ENCODE measurements around the gene MYBPC1. TPM values are rescaled to one million over a fixed set of nuclear protein-coding genes. Genes with fewer than 3 reads are reported as not detected.

Gene MYBPC1
- total RNA-seq, 2 experiments from 2014 or later = not detected

- no peak overlapping the region for H3K27ac Mint-ChIP-seq
- no peaks in the 10 kb centered on the region for H3K27me3 Mint-ChIP-seq
- H3K4me3 ChIP-seq (ENCODE audit: low read length) = no peak overlapping the region
- intact Hi-C loops (cut with DNase I, micrococcal nuclease) = no loop called here
- DNase-seq = no peak
- POLR2A ChIA-PET = interaction anchor here (1.1 kb wide), 1 partner anchor 16 kb away, joined by 4 read pairs; no protein-coding TSS in a partner anchor
- H3K27me3 ChIP-seq (ENCODE audit: control insufficient read depth in 1 of 2, insufficient read depth in 2 of 2, low read length in 2 of 2) = no peaks in the 10 kb centered on the region
- peaks cover 2% of the 10 kb centered on the region for H3K36me3 ChIP-seq (ENCODE audit: insufficient read depth, low read length)
- no peak for ATAC-seq (ENCODE audit: poor library complexity)
- no peak overlapping the region for H3K27ac ChIP-seq (ENCODE audit: low read depth in 1 of 2, low read length in 2 of 2)
- H3K4me3 Mint-ChIP-seq = no peak overlapping the region
- peaks cover 7% of the 10 kb centered on the region for H3K4me1 ChIP-seq (ENCODE audit: insufficient read depth, low read length)
- TF ChIP-seq, protein P1, sequence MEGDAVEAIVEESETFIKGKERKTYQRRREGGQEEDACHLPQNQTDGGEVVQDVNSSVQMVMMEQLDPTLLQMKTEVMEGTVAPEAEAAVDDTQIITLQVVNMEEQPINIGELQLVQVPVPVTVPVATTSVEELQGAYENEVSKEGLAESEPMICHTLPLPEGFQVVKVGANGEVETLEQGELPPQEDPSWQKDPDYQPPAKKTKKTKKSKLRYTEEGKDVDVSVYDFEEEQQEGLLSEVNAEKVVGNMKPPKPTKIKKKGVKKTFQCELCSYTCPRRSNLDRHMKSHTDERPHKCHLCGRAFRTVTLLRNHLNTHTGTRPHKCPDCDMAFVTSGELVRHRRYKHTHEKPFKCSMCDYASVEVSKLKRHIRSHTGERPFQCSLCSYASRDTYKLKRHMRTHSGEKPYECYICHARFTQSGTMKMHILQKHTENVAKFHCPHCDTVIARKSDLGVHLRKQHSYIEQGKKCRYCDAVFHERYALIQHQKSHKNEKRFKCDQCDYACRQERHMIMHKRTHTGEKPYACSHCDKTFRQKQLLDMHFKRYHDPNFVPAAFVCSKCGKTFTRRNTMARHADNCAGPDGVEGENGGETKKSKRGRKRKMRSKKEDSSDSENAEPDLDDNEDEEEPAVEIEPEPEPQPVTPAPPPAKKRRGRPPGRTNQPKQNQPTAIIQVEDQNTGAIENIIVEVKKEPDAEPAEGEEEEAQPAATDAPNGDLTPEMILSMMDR (IDR thresholded peaks at IDR 0.05) = no peak
- peaks cover 5% of the 10 kb centered on the region for H3K36me3 Mint-ChIP-seq (ENCODE audit: low read depth)
- peaks cover 10% of the 10 kb centered on the region for H3K4me1 Mint-ChIP-seq (ENCODE audit: low read depth)
- H3K9me3 ChIP-seq (ENCODE audit: control insufficient read depth in 1 of 2, insufficient read depth in 1 of 2, low read length in 2 of 2) = no peaks in the 10 kb centered on the region
- CTCF ChIA-PET = interaction anchor here (0.7 to 1.3 kb wide), 2 partner anchors 12 to 19 kb away, joined by 3 to 5 read pairs; no protein-coding TSS in a partner anchor
- no peaks in the 10 kb centered on the region for H3K9me3 Mint-ChIP-seq
Observed at GRCh38 chr12:101713930-101714329, 119.2 kb downstream of the MYBPC1 start.

- TF ChIP-seq, protein P1 (IDR thresholded peaks at IDR 0.05) = no peak
- H3K4me1 Mint-ChIP-seq (ENCODE audit: low read depth) = peaks cover 5% of the 10 kb centered on the region
- no peak for ATAC-seq (ENCODE audit: poor library complexity)
- Histone ChIP-seq H3K9me3 (ENCODE audit: control insufficient read depth in 1 of 2, insufficient read depth in 1 of 2, low read length in 2 of 2) (no peaks in the 10 kb centered on the region), H3K4me3 (ENCODE audit: low read length) (no peak overlapping the region), H3K27ac (ENCODE audit: low read depth in 1 of 2, low read length in 2 of 2) (no peak overlapping the region), H3K27me3 (ENCODE audit: control insufficient read depth in 1 of 2, insufficient read depth in 2 of 2, low read length in 2 of 2) (no peaks in the 10 kb centered on the region), H3K4me1 (ENCODE audit: insufficient read depth, low read length) (no peaks in the 10 kb centered on the region), H3K36me3 (ENCODE audit: insufficient read depth, low read length) (peaks cover 2% of the 10 kb centered on the region)
- H3K27ac Mint-ChIP-seq = no peak overlapping the region
- DNase-seq = no peak
- ChIA-PET CTCF (no interaction called here), POLR2A (interaction anchor here (1.0 kb wide), 1 partner anchor 9 kb away, joined by 3 read pairs; no protein-coding TSS in a partner anchor)
- intact Hi-C loops (cut with DNase I, micrococcal nuclease) = no loop called here
- no peak overlapping the region for H3K4me3 Mint-ChIP-seq
- peaks cover 5% of the 10 kb centered on the region for H3K36me3 Mint-ChIP-seq (ENCODE audit: low read depth)
- H3K9me3 Mint-ChIP-seq = no peaks in the 10 kb centered on the region
- no peaks in the 10 kb centered on the region for H3K27me3 Mint-ChIP-seq
Observed at GRCh38 chr12:101714877-101715444, 120.2 kb downstream of the MYBPC1 start.

- TF ChIP-seq, protein P1 (IDR thresholded peaks at IDR 0.05) = no peak
- ATAC-seq (ENCODE audit: poor library complexity) (no peak), DNase-seq (no peak)
- H3K27ac Mint-ChIP-seq = no peak overlapping the region
- no peaks in the 10 kb centered on the region for H3K4me1 ChIP-seq (ENCODE audit: insufficient read depth, low read length)
- no peaks in the 10 kb centered on the region for H3K9me3 ChIP-seq (ENCODE audit: control insufficient read depth in 1 of 2, insufficient read depth in 1 of 2, low read length in 2 of 2)
- peaks cover 3% of the 10 kb centered on the region for H3K36me3 ChIP-seq (ENCODE audit: insufficient read depth, low read length)
- no peaks in the 10 kb centered on the region for H3K27me3 ChIP-seq (ENCODE audit: control insufficient read depth in 1 of 2, insufficient read depth in 2 of 2, low read length in 2 of 2)
- no peak overlapping the region for H3K4me3 Mint-ChIP-seq
- no peaks in the 10 kb centered on the region for H3K9me3 Mint-ChIP-seq
- ChIA-PET POLR2A (no interaction called here), CTCF (no interaction called here)
- H3K36me3 Mint-ChIP-seq (ENCODE audit: low read depth) = peaks cover 8% of the 10 kb centered on the region
- no peak overlapping the region for H3K27ac ChIP-seq (ENCODE audit: low read depth in 1 of 2, low read length in 2 of 2)
- no peak overlapping the region for H3K4me3 ChIP-seq (ENCODE audit: low read length)
- intact Hi-C loops (cut with DNase I, micrococcal nuclease) = loop anchor here in 1 of 2 experiments (2.0 kb wide), 1 partner anchor 15 kb away; no protein-coding TSS in a partner anchor
- no peaks in the 10 kb centered on the region for H3K27me3 Mint-ChIP-seq
- no peaks in the 10 kb centered on the region for H3K4me1 Mint-ChIP-seq (ENCODE audit: low read depth)
Observed at GRCh38 chr12:101719566-101719965, 124.8 kb downstream of the MYBPC1 start.

Data from CD4-positive, alpha-beta T cell (primary cell).